ENCODE measurements around the gene CBARP.

CBARP gene

GRCh38 chr19:1223018-1223855, 14.6 kb downstream of the CBARP start:
- DNase-seq (ENCODE audit: low read depth) = peak; percentile 52
- TF ChIP-seq CTCF (conservative IDR thresholded peaks at IDR 0.05; ENCODE audit: control insufficient read depth, insufficient read depth, low read depth, low read length) = peak; percentile 36
- no peak overlapping the region for H3K4me3 ChIP-seq (ENCODE audit: control insufficient read depth, low read depth, low read length)

- no peak for DNase-seq (ENCODE audit: low read depth)
- no peak for TF ChIP-seq CTCF (conservative IDR thresholded peaks at IDR 0.05; ENCODE audit: control insufficient read depth, insufficient read depth, low read depth, low read length)
- no peak overlapping the region for H3K4me3 ChIP-seq (ENCODE audit: control insufficient read depth, low read depth, low read length)
Observed at GRCh38 chr19:1222394-1222793, 15.4 kb downstream of the CBARP start.

DNA sequence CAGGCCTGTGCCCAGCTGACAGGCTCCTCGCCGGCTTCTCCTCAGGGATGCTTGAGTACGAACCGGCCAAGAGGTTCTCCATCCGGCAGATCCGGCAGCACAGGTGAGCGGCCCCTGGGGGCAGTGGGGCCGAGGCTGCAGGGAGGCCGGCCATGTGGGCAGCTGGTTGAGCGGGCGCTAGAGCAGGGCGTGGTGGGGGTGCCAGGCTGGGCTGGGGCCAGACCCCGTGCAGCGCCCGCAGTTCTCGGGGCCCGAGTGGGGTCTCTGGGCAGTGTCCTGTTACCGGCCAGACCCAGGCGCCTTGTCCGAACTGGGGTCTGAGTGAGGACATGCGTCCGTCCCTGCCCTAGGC, 15.9 kb downstream of the CBARP start:
- TF ChIP-seq CTCF (conservative IDR thresholded peaks at IDR 0.05; ENCODE audit: control insufficient read depth, insufficient read depth, low read depth, low read length) = no peak
- H3K4me3 ChIP-seq (ENCODE audit: control insufficient read depth, low read depth, low read length) = no peak overlapping the region
- DNase-seq (ENCODE audit: low read depth) = no peak

DNA sequence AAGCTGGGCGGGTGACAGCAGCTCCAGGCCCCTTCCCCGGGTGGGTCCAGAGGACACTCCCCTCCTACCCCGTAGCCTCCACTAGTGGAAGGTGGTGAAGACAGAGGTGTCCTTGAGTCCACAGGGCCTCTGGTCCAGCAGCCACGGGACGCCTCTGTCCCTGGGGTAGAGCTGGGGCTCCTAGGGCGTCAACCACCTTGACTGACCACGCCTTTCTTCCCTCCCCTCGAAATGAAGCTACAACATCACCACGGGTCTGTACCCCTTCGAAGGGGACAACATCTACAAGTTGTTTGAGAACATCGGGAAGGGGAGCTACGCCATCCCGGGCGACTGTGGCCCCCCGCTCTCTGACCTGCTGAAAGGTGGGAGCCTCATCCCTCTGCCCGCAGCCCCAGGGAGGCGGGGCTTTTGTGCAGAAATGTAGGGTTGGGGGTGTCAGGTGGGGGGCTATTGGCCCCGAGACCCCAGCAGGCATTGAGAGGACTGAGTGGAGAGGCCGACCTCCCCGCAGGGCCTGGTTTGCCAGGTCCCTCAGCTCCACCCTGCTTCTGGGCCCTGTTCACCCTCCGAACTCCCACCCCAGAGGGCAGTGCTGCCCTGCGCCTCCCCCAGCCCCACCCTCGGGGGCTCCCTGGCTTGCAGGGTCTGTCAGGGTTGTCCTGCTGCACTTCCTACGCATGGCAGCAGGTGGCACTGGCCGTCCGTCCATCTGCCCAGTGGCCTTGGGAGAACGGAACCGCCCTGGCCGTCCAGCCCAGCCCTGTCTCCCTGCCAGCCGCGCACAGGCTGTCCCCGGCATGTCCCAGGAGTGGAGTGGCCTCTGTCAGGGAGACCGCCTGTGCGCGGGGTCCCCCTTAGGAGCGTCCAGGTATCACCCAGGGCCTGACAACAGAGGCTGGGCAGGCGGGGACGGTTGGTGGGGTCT, 16.6 kb downstream of the CBARP start:
- DNase-seq (ENCODE audit: low read depth) = peak; percentile 65
- peak; percentile 63 for TF ChIP-seq CTCF (conservative IDR thresholded peaks at IDR 0.05; ENCODE audit: control insufficient read depth, insufficient read depth, low read depth, low read length)
- H3K4me3 ChIP-seq (ENCODE audit: control insufficient read depth, low read depth, low read length) = no peak overlapping the region

DNA sequence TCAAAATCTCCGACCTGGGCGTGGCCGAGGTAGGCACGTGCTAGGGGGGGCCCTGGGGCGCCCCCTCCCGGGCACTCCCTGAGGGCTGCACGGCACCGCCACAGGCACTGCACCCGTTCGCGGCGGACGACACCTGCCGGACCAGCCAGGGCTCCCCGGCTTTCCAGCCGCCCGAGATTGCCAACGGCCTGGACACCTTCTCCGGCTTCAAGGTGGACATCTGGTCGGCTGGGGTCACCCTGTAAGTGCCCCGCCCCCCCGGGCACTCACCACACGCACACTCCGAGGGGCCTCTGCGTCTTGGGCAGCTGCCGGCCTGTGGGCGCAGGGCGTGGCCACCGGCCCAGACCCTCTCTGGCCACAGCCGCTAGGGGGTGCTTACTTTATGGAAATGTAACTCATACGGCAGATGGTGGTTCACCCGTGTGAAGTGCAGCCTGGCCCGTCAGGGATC, 17.3 kb downstream of the CBARP start:
- no peak overlapping the region for H3K4me3 ChIP-seq (ENCODE audit: control insufficient read depth, low read depth, low read length)
- DNase-seq (ENCODE audit: low read depth) = no peak
- TF ChIP-seq CTCF (conservative IDR thresholded peaks at IDR 0.05; ENCODE audit: control insufficient read depth, insufficient read depth, low read depth, low read length) = peak; percentile 32

- TF ChIP-seq CTCF (conservative IDR thresholded peaks at IDR 0.05; ENCODE audit: control insufficient read depth, insufficient read depth, low read depth, low read length) = no peak
- H3K4me3 ChIP-seq (ENCODE audit: control insufficient read depth, low read depth, low read length) = no peak overlapping the region
- no peak for DNase-seq (ENCODE audit: low read depth)
Observed at GRCh38 chr19:1219786-1220476, 17.9 kb downstream of the CBARP start.

All from fibroblast of mammary gland (primary cell).